Body of pancreas (tissue), 4 donors: ENCODE data around the gene SLC5A2.

ENCODE experiments used
- CTCF ChIP-seq, 7 experiments: fragments of 450-650 bp in 4 of 7; fragments of 200-600 bp in 3 of 7; sonication (generic) in 3 of 7; IDR thresholded peaks; one replicate each; pipeline ENCODE4 v1.5.1; 2016 to 2019; ENCODE audit warnings: antibody characterized with exemption in 7 of 7
- POLR2A ChIP-seq, 3 donors: fragments of 450-650 bp; IDR thresholded peaks; one replicate each; pipeline ENCODE4 v1.6.1; 2016; ENCODE audit warnings: antibody characterized with exemption in 3 of 3, mild to moderate bottlenecking in 2 of 3

GRCh38 chr16:31521368-31521767 is 38.4 kb downstream of the SLC5A2 start:
- no peak for TF ChIP-seq POLR2A (IDR thresholded peaks at IDR 0.05)
- no peak for TF ChIP-seq CTCF (IDR thresholded peaks at IDR 0.05)
